SH-SY5Y (cell line): ENCODE data around the gene RUNX3.

Source experiments
- GATA2 ChIP-seq: IDR thresholded peaks from 2 replicates; pipeline ENCODE4 v1.6.1; 2011; ENCODE audit warnings: mild to moderate bottlenecking, low read depth, low read length
- GATA3 ChIP-seq: IDR thresholded peaks from 2 replicates; pipeline ENCODE4 v1.6.1; 2011; ENCODE audit warnings: low read depth, mild to moderate bottlenecking, low read length, moderate library complexity

DNA sequence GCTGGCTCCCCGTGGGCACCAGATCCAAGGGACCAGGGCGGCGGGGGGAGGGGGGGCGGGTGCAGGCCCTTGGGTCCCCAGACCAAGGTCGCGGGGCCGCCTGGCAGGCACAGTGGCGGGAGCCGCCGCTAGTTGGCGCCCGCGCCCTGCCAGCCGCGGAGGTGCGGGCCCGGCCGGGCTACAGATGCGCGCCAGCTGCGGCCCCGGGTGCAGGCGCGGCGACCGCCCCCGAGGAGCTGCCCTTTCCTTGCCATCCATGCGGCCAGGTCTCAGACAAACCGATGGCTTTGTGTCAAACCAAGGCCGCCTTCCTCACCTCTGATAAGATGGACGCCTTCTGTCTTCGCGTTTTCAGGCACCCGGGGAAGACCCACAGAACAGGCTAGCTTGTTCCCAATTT is 2.2 kb upstream of the RUNX3 start:
- no peak for TF ChIP-seq GATA2
- no peak for TF ChIP-seq GATA3
